DND-41 (cell line): Measurements from ENCODE around the gene RBMS1.

Experiments used
- ATAC-seq: fragments of 200-7000 bp; cut with Tn5 transposase; 3 replicates; pipeline ENCODE4 v1.9.1; 2021; ENCODE audit warnings: low read depth; ENCODE audit not compliant: insufficient read depth
- DNase-seq: peaks from one replicate; pipeline ENCODE4 v3.0.0-alpha.2; 2020
- H2AFZ ChIP-seq: 2 replicates; pipeline ENCODE4 v1.6.0; 2012; ENCODE audit warnings: low read depth, low read length
- H3K27ac ChIP-seq: 2 replicates; pipeline ENCODE4 v1.5.1; 2012; ENCODE audit warnings: low read length, inconsistent platforms
- H3K27me3 ChIP-seq: fragments of 200-600 bp; sonication (generic); 2 replicates; pipeline ENCODE4 v1.6.0; 2012; ENCODE audit warnings: low read length, mild to moderate bottlenecking, inconsistent platforms; ENCODE audit not compliant: insufficient read depth, poor library complexity
- H3K36me3 ChIP-seq: 2 replicates; pipeline ENCODE4 v1.5.1; 2012; ENCODE audit warnings: low read length, inconsistent platforms; ENCODE audit not compliant: insufficient read depth
- H3K4me1 ChIP-seq: 2 replicates; pipeline ENCODE4 v1.5.1; 2012; ENCODE audit warnings: mild to moderate bottlenecking, low read length; ENCODE audit not compliant: insufficient read depth
- H3K4me2 ChIP-seq: 2 replicates; pipeline ENCODE4 v1.6.0; 2012; ENCODE audit warnings: mild to moderate bottlenecking, moderate library complexity, low read length, inconsistent platforms; ENCODE audit not compliant: insufficient read depth
- H3K4me3 ChIP-seq, 2 experiments: fragments of 200-600 bp in 1 of 2; shearing (Covaris generic) in 1 of 2; 2 replicates each; pipeline ENCODE4 v1.5.1; 2012 to 2016; ENCODE audit warnings: inconsistent platforms in 2 of 2, low read length in 2 of 2, mild to moderate bottlenecking in 2 of 2, low read depth in 1 of 2, moderate library complexity in 1 of 2
- H3K79me2 ChIP-seq: 2 replicates; pipeline ENCODE4 v1.6.0; 2012; ENCODE audit warnings: low read length, inconsistent platforms; ENCODE audit not compliant: insufficient read depth
- H3K9ac ChIP-seq: 2 replicates; pipeline ENCODE4 v1.6.0; 2012; ENCODE audit warnings: low read depth, mild to moderate bottlenecking, inconsistent platforms, low read length, moderate library complexity
- H3K9me3 ChIP-seq: 2 replicates; pipeline ENCODE4 v1.5.1; 2012; ENCODE audit warnings: low read length, moderate library complexity, mild to moderate bottlenecking, inconsistent platforms; ENCODE audit not compliant: insufficient read depth, severe bottlenecking
- H4K20me1 ChIP-seq: 2 replicates; pipeline ENCODE4 v1.6.0; 2012; ENCODE audit warnings: low read length; ENCODE audit not compliant: insufficient read depth
- CTCF ChIP-seq: IDR thresholded peaks from 2 replicates; pipeline ENCODE4 v1.5.1; 2012; ENCODE audit warnings: borderline replicate concordance, low read length, moderate library complexity, mild to moderate bottlenecking; ENCODE audit not compliant: poor library complexity, severe bottlenecking; ENCODE audit errors: extremely low read depth
- EZH2 ChIP-seq: IDR thresholded peaks from 3 replicates; pipeline ENCODE4 v1.6.1; 2012; ENCODE audit warnings: borderline replicate concordance, low read depth, mild to moderate bottlenecking, moderate library complexity, low read length, inconsistent platforms; ENCODE audit not compliant: severe bottlenecking

Gene RBMS1

GRCh38 chr2:160269365-160269764 lies 224.2 kb downstream of the RBMS1 start:
- Histone ChIP-seq H3K27me3 (no peaks in the 10 kb centered on the region), H4K20me1 (no peaks in the 10 kb centered on the region), H3K4me3 (no peak overlapping the region), H3K27ac (no peak overlapping the region), H3K4me1 (no peaks in the 10 kb centered on the region), H3K9me3 (no peaks in the 10 kb centered on the region), H2AFZ (no peak overlapping the region), H3K9ac (no peak overlapping the region), H3K79me2 (no peaks in the 10 kb centered on the region), H3K36me3 (peaks cover 21% of the 10 kb centered on the region), H3K4me2 (no peak overlapping the region)
- no peak for ATAC-seq
- no peak for DNase-seq
- TF ChIP-seq CTCF (no peak), EZH2 (no peak)

- no peaks in the 10 kb centered on the region for H3K27me3 ChIP-seq
- H3K4me3 ChIP-seq, result no peak overlapping the region
- H3K27ac ChIP-seq, result no peak overlapping the region
- ATAC-seq (no peak), DNase-seq (no peak)
- H3K4me2 ChIP-seq, result no peak overlapping the region
- no peak for TF ChIP-seq EZH2
- no peak for TF ChIP-seq CTCF
- H3K4me1 ChIP-seq, result no peaks in the 10 kb centered on the region
- H3K79me2 ChIP-seq, result no peaks in the 10 kb centered on the region
- no peak overlapping the region for H2AFZ ChIP-seq
- H3K9ac ChIP-seq, result no peak overlapping the region
- H3K9me3 ChIP-seq, result no peaks in the 10 kb centered on the region
- H4K20me1 ChIP-seq, result no peaks in the 10 kb centered on the region
- peaks cover 20% of the 10 kb centered on the region for H3K36me3 ChIP-seq
Observed at GRCh38 chr2:160268151-160268781, 225.3 kb downstream of the RBMS1 start.

GRCh38 chr2:160267692-160268091 lies 225.9 kb downstream of the RBMS1 start:
- Histone ChIP-seq H3K27ac (no peak overlapping the region), H3K9ac (no peak overlapping the region), H3K9me3 (no peaks in the 10 kb centered on the region), H3K4me1 (no peaks in the 10 kb centered on the region), H4K20me1 (no peaks in the 10 kb centered on the region), H3K36me3 (peaks cover 16% of the 10 kb centered on the region), H3K4me2 (no peak overlapping the region), H3K4me3 (no peak overlapping the region), H3K27me3 (no peaks in the 10 kb centered on the region), H2AFZ (no peak overlapping the region), H3K79me2 (no peaks in the 10 kb centered on the region)
- DNase-seq (no peak), ATAC-seq (no peak)
- TF ChIP-seq CTCF (no peak), EZH2 (no peak)
